H9 (cell line): Measurements from ENCODE around the gene CYP2U1. TPM values are rescaled to one million over a fixed set of nuclear protein-coding genes. Genes with fewer than 3 reads are reported as not detected.

Experiments used
- DNase-seq: peaks from one replicate; pipeline ENCODE4 v3.0.0-alpha.2; 2017
- H2AFZ ChIP-seq: one replicate; pipeline ENCODE4 v1.6.1; 2013; ENCODE audit warnings: mild to moderate bottlenecking, low read length, control low read depth, moderate library complexity
- H2AK5ac ChIP-seq: 2 replicates; pipeline ENCODE4 v1.6.1; 2013; ENCODE audit warnings: low read length, control low read depth, mixed read lengths; ENCODE audit not compliant: insufficient read length
- H2BK120ac ChIP-seq: one replicate; pipeline ENCODE4 v1.6.1; 2013; ENCODE audit warnings: low read depth, mild to moderate bottlenecking, low read length, control low read depth, inconsistent platforms; ENCODE audit not compliant: poor library complexity, severe bottlenecking
- H2BK12ac ChIP-seq: 2 replicates; pipeline ENCODE4 v1.6.1; 2013; ENCODE audit warnings: low read length, control low read depth, mixed read lengths, low read depth; ENCODE audit not compliant: insufficient read length
- H2BK15ac ChIP-seq: 2 replicates; pipeline ENCODE4 v1.6.1; 2013; ENCODE audit warnings: low read depth, low read length, control low read depth
- H2BK20ac ChIP-seq: one replicate; pipeline ENCODE4 v1.6.1; 2013; ENCODE audit warnings: low read depth, mild to moderate bottlenecking, low read length, control low read depth, inconsistent platforms; ENCODE audit not compliant: poor library complexity, severe bottlenecking
- H2BK5ac ChIP-seq: 2 replicates; pipeline ENCODE4 v1.6.1; 2013; ENCODE audit warnings: low read length, control low read depth, mixed read lengths; ENCODE audit not compliant: insufficient read length
- H3K14ac ChIP-seq: 2 replicates; pipeline ENCODE4 v1.6.1; 2013; ENCODE audit warnings: low read length, control low read depth; ENCODE audit not compliant: insufficient read depth
- H3K18ac ChIP-seq: 2 replicates; pipeline ENCODE4 v1.6.1; 2013; ENCODE audit warnings: low read depth, mild to moderate bottlenecking, mixed read lengths, low read length, control low read depth; ENCODE audit not compliant: insufficient read length
- H3K23ac ChIP-seq: 2 replicates; pipeline ENCODE4 v1.6.1; 2013; ENCODE audit warnings: low read length, control low read depth, mixed read lengths, low read depth; ENCODE audit not compliant: insufficient read length
- H3K23me2 ChIP-seq: 2 replicates; pipeline ENCODE4 v1.6.1; 2013; ENCODE audit warnings: low read depth, mild to moderate bottlenecking, mixed read lengths, low read length, control low read depth; ENCODE audit not compliant: insufficient read length, poor library complexity, severe bottlenecking
- H3K27ac ChIP-seq: 2 replicates; pipeline ENCODE4 v1.5.1; 2013; ENCODE audit warnings: low read length, control low read depth, mixed read lengths, low read depth; ENCODE audit not compliant: insufficient read length
- H3K27me3 ChIP-seq: 2 replicates; pipeline ENCODE4 v1.6.1; 2013; ENCODE audit warnings: low read length, control low read depth, inconsistent platforms; ENCODE audit not compliant: insufficient read depth
- H3K4ac ChIP-seq: 2 replicates; pipeline ENCODE4 v1.6.1; 2013; ENCODE audit warnings: low read depth, mild to moderate bottlenecking, control low read depth, inconsistent platforms, low read length, moderate library complexity
- H3K4me1 ChIP-seq: 2 replicates; pipeline ENCODE4 v1.6.1; 2013; ENCODE audit warnings: low read length, control low read depth, inconsistent platforms; ENCODE audit not compliant: insufficient read depth
- H3K4me2 ChIP-seq: 2 replicates; pipeline ENCODE4 v1.6.1; 2013; ENCODE audit warnings: low read length, control low read depth, mixed read lengths; ENCODE audit not compliant: insufficient read length, insufficient read depth
- H3K56ac ChIP-seq: 2 replicates; pipeline ENCODE4 v1.6.1; 2013; ENCODE audit warnings: low read depth, mild to moderate bottlenecking, mixed read lengths, low read length, control low read depth; ENCODE audit not compliant: insufficient read length
- H3K79me1 ChIP-seq: 2 replicates; pipeline ENCODE4 v1.6.1; 2013; ENCODE audit warnings: low read depth, mild to moderate bottlenecking, moderate library complexity, low read length, control low read depth, inconsistent platforms; ENCODE audit not compliant: insufficient read depth, poor library complexity, severe bottlenecking
- H3K79me2 ChIP-seq: 2 replicates; pipeline ENCODE4 v1.6.1; 2013; ENCODE audit warnings: low read length, control low read depth, inconsistent platforms; ENCODE audit not compliant: insufficient read depth
- H3K9ac ChIP-seq: 2 replicates; pipeline ENCODE4 v1.6.1; 2013; ENCODE audit warnings: low read length, control low read depth, mixed read lengths; ENCODE audit not compliant: insufficient read length; ENCODE audit errors: extremely low read depth
- H3K9me3 ChIP-seq: one replicate; pipeline ENCODE4 v1.6.1; 2013; ENCODE audit warnings: low read depth, low read length, inconsistent platforms; ENCODE audit not compliant: control insufficient read depth
- H3T11ph ChIP-seq: one replicate; pipeline ENCODE4 v1.6.1; 2013; ENCODE audit warnings: mild to moderate bottlenecking, low read length, control low read depth, inconsistent platforms
- H4K20me1 ChIP-seq: one replicate; pipeline ENCODE4 v1.6.1; 2013; ENCODE audit not compliant: control insufficient read depth, insufficient read length, insufficient read depth
- H4K5ac ChIP-seq: 2 replicates; pipeline ENCODE4 v1.6.1; 2013; ENCODE audit warnings: low read depth, mild to moderate bottlenecking, mixed read lengths, low read length, control low read depth; ENCODE audit not compliant: insufficient read length
- H4K8ac ChIP-seq: replicated peaks from 2 replicates; pipeline ENCODE4 v1.6.1; 2013; ENCODE audit warnings: low read length, control low read depth, mixed read lengths, low read depth; ENCODE audit not compliant: insufficient read length
- H4K91ac ChIP-seq: 2 replicates; pipeline ENCODE4 v1.6.1; 2013; ENCODE audit warnings: low read depth, mild to moderate bottlenecking, moderate library complexity, mixed read lengths, low read length, control low read depth; ENCODE audit not compliant: insufficient read length
- H3K27ac Mint-ChIP-seq, 3 experiments: 2 replicates in 2 of 3; 3 replicates in 1 of 3; pipeline ENCODE4 v1.8.0; 2020 to 2021; ENCODE audit warnings: mixed read lengths in 3 of 3, mild to moderate bottlenecking in 1 of 3, moderate library complexity in 1 of 3
- H3K27me3 Mint-ChIP-seq: 2 replicates; pipeline ENCODE4 v1.8.0; 2021; ENCODE audit warnings: low read depth, mild to moderate bottlenecking, moderate library complexity, mixed read lengths
- H3K36me3 Mint-ChIP-seq, 3 experiments: 2 replicates in 2 of 3; 3 replicates in 1 of 3; pipeline ENCODE4 v1.8.0; 2020 to 2021; ENCODE audit warnings: low read depth in 3 of 3, mixed read lengths in 3 of 3; ENCODE audit not compliant: insufficient read depth in 1 of 3
- H3K4me1 Mint-ChIP-seq, 2 experiments: 2 replicates each; pipeline ENCODE4 v1.8.0; 2020; ENCODE audit warnings: mixed read lengths in 2 of 2
- H3K4me3 Mint-ChIP-seq, 2 experiments: 2 replicates in 1 of 2; 3 replicates in 1 of 2; pipeline ENCODE4 v1.8.0; 2020 to 2021; ENCODE audit warnings: mild to moderate bottlenecking in 2 of 2, mixed read lengths in 2 of 2, moderate library complexity in 1 of 2
- H3K9me3 Mint-ChIP-seq, 2 experiments: 2 replicates in 1 of 2; 3 replicates in 1 of 2; pipeline ENCODE4 v1.8.0; 2020; ENCODE audit warnings: mild to moderate bottlenecking in 2 of 2, mixed read lengths in 2 of 2, moderate library complexity in 1 of 2
- CTCF ChIP-seq: fragments of 200-600 bp; sonication (generic); conservative IDR thresholded peaks from 3 replicates; pipeline ENCODE4 v1.8.0; 2021; ENCODE audit warnings: antibody characterized with exemption, mild to moderate bottlenecking
- total RNA-seq: library from RNA; stranded (reverse); gene quantifications from 2 replicates; pipeline ENCODE4 v1.2.1, GENCODE V29; 2021

CYP2U1 gene
- total RNA-seq, 1 experiment from 2014 or later = 9.6 TPM

GRCh38 chr4:107994894-107995293 lies 63.5 kb downstream of the CYP2U1 start:
- H2AFZ ChIP-seq = no peak overlapping the region
- Mint-ChIP-seq H3K27ac (no peak overlapping the region), H3K4me1 (peaks cover 24 to 29% of the 10 kb centered on the region in 2 experiments), H3K9me3 (no peaks in the 10 kb centered on the region), H3K36me3 (peaks cover 15 to 29% (median 21%) of the 10 kb centered on the region in 3 experiments), H3K4me3 (no peak overlapping the region), H3K27me3 (no peaks in the 10 kb centered on the region)
- H3K23me2 ChIP-seq = peaks cover 7% of the 10 kb centered on the region
- H3K23ac ChIP-seq = no peak overlapping the region
- H3K79me1 ChIP-seq = peaks cover 12% of the 10 kb centered on the region
- no peak overlapping the region for H3K9ac ChIP-seq
- peaks cover 9% of the 10 kb centered on the region; the same call in 1 of the 2 replicates for H3K79me2 ChIP-seq
- H2BK12ac ChIP-seq = no peak overlapping the region
- H4K8ac ChIP-seq = no peak overlapping the region
- H3K4me1 ChIP-seq = no peaks in the 10 kb centered on the region
- H3K27ac ChIP-seq = no peak overlapping the region
- H2BK20ac ChIP-seq = no peak overlapping the region
- H4K20me1 ChIP-seq = no peaks in the 10 kb centered on the region
- no peak for TF ChIP-seq CTCF
- no peak overlapping the region for H3K18ac ChIP-seq
- no peak overlapping the region for H2AK5ac ChIP-seq
- H3T11ph ChIP-seq = no peak overlapping the region
- no peak overlapping the region for H3K14ac ChIP-seq
- H2BK120ac ChIP-seq = no peak overlapping the region
- no peaks in the 10 kb centered on the region for H3K9me3 ChIP-seq
- no peak overlapping the region for H2BK5ac ChIP-seq
- DNase-seq = no peak
- H4K91ac ChIP-seq = no peak overlapping the region
- no peak overlapping the region for H3K56ac ChIP-seq
- H3K4ac ChIP-seq = no peak overlapping the region
- no peak overlapping the region for H2BK15ac ChIP-seq
- no peak overlapping the region for H3K4me2 ChIP-seq
- H4K5ac ChIP-seq = no peak overlapping the region
- H3K27me3 ChIP-seq = no peaks in the 10 kb centered on the region
